Transverse colon (tissue), 3 donors: ENCODE measurements around the gene CCN2.

Source experiments
- CTCF ChIP-seq, 5 experiments: fragments of 200-600 bp in 3 of 5; fragments of 450-650 bp in 2 of 5; sonication (generic) in 3 of 5; IDR thresholded peaks; 1 replicate in 2 of 5; 2 replicates in 3 of 5; pipeline ENCODE4 v1.5.1; 2016 to 2017; ENCODE audit warnings: antibody characterized with exemption in 5 of 5, inconsistent platforms in 3 of 5, mild to moderate bottlenecking in 2 of 5, moderate library complexity in 1 of 5
- EP300 ChIP-seq: sonication (generic); formaldehyde crosslinking; IDR thresholded peaks from one replicate; pipeline ENCODE4 v1.6.1; 2017; ENCODE audit warnings: antibody characterized with exemption, low read depth
- POLR2A ChIP-seq: fragments of 450-650 bp; IDR thresholded peaks from one replicate; pipeline ENCODE4 v1.6.1; 2016; ENCODE audit warnings: antibody characterized with exemption, mild to moderate bottlenecking, moderate library complexity

GRCh38 chr6:131998255-131998982, 47.2 kb upstream of the CCN2 start:
- no peak for TF ChIP-seq CTCF (IDR thresholded peaks at IDR 0.05)
- TF ChIP-seq EP300, result no peak
- TF ChIP-seq POLR2A, result no peak
